GM23338 (cell line): ENCODE data around the gene FBXW8. TPM values are rescaled to one million over a fixed set of nuclear protein-coding genes. Genes with fewer than 3 reads are reported as not detected.

ENCODE experiments used
- ATAC-seq: fragments of 200-7000 bp; cut with Tn5 transposase; 3 replicates; pipeline ENCODE4 v1.9.1; 2020
- DNase-seq: peaks from one replicate; pipeline ENCODE4 v3.0.0-alpha.2; 2015; ENCODE audit warnings: low spot score
- H2AFZ ChIP-seq: fragments of 200-600 bp; sonication (generic); 2 replicates; pipeline ENCODE4 v1.8.0; 2016; ENCODE audit warnings: antibody characterized with exemption, mild to moderate bottlenecking, moderate library complexity
- H3F3A ChIP-seq: fragments of 200-600 bp; sonication (generic); replicated peaks from 2 replicates; pipeline ENCODE4 v1.8.0; 2017; ENCODE audit warnings: antibody characterized with exemption, mixed run types, low read depth
- H3K27ac ChIP-seq: fragments of 200-600 bp; sonication (generic); 2 replicates; pipeline ENCODE4 v1.6.1; 2016; ENCODE audit warnings: low read depth
- H3K27me3 ChIP-seq: fragments of 200-600 bp; sonication (generic); 2 replicates; pipeline ENCODE4 v1.8.0; 2016; ENCODE audit warnings: mild to moderate bottlenecking, mixed run types, moderate library complexity; ENCODE audit not compliant: insufficient read depth
- H3K36me3 ChIP-seq: fragments of 200-600 bp; sonication (generic); 2 replicates; pipeline ENCODE4 v1.8.0; 2016; ENCODE audit warnings: mild to moderate bottlenecking; ENCODE audit not compliant: insufficient read depth
- H3K4me1 ChIP-seq: fragments of 200-600 bp; sonication (generic); 2 replicates; pipeline ENCODE4 v1.8.0; 2016; ENCODE audit warnings: mild to moderate bottlenecking, moderate library complexity; ENCODE audit not compliant: insufficient read depth
- H3K4me2 ChIP-seq: fragments of 200-600 bp; sonication (generic); 2 replicates; pipeline ENCODE4 v1.7.1; 2017; ENCODE audit warnings: mixed run types
- H3K4me3 ChIP-seq: fragments of 200-600 bp; sonication (generic); 2 replicates; pipeline ENCODE4 v1.6.1; 2016; ENCODE audit warnings: mixed run types
- H3K79me2 ChIP-seq: fragments of 200-600 bp; sonication (generic); replicated peaks from 2 replicates; pipeline ENCODE4 v1.8.0; 2017; ENCODE audit warnings: mild to moderate bottlenecking; ENCODE audit not compliant: insufficient read depth
- H3K9me2 ChIP-seq: fragments of 200-600 bp; sonication (generic); 2 replicates; pipeline ENCODE4 v1.8.0; 2017; ENCODE audit not compliant: insufficient read depth
- H4K20me1 ChIP-seq: fragments of 200-600 bp; sonication (generic); replicated peaks from 2 replicates; pipeline ENCODE4 v1.8.0; 2017; ENCODE audit warnings: mild to moderate bottlenecking; ENCODE audit not compliant: insufficient read depth
- H3K27ac Mint-ChIP-seq: 2 replicates; pipeline ENCODE4 v1.8.0; 2020; ENCODE audit warnings: inconsistent platforms, mild to moderate bottlenecking, moderate library complexity, mixed read lengths
- H3K27me3 Mint-ChIP-seq: 3 replicates; pipeline ENCODE4 v1.8.0; 2022; ENCODE audit warnings: low read depth, mild to moderate bottlenecking, moderate library complexity, mixed read lengths, inconsistent platforms; ENCODE audit not compliant: insufficient read depth, poor library complexity
- H3K36me3 Mint-ChIP-seq: 3 replicates; pipeline ENCODE4 v1.8.0; 2021; ENCODE audit warnings: low read depth, mild to moderate bottlenecking, inconsistent platforms, moderate library complexity, mixed read lengths
- H3K4me1 Mint-ChIP-seq: 3 replicates; pipeline ENCODE4 v1.8.0; 2020; ENCODE audit warnings: mild to moderate bottlenecking, inconsistent platforms, mixed read lengths
- H3K4me3 Mint-ChIP-seq: 3 replicates; pipeline ENCODE4 v1.8.0; 2021; ENCODE audit warnings: moderate library complexity, mild to moderate bottlenecking, inconsistent platforms, mixed read lengths
- H3K9me3 Mint-ChIP-seq: 3 replicates; pipeline ENCODE4 v1.8.0; 2020; ENCODE audit warnings: moderate library complexity, mild to moderate bottlenecking, inconsistent platforms, mixed read lengths
- EZH2 ChIP-seq: fragments of 200-600 bp; sonication (generic); IDR thresholded peaks from one replicate; pipeline ENCODE4 v1.8.0; 2017; ENCODE audit warnings: antibody characterized with exemption, mild to moderate bottlenecking, low read depth; ENCODE audit not compliant: unreplicated experiment
- JUNB ChIP-seq: IDR thresholded peaks from one replicate; pipeline ENCODE4 v1.6.1; 2016; ENCODE audit warnings: antibody characterized with exemption; ENCODE audit not compliant: unreplicated experiment
- POLR2AphosphoS5 ChIP-seq: IDR thresholded peaks from 2 replicates; pipeline ENCODE4 v1.6.1; 2016; ENCODE audit warnings: antibody characterized with exemption, low read depth
- STAT1 ChIP-seq: IDR thresholded peaks from one replicate; pipeline ENCODE4 v1.6.1; 2016; ENCODE audit warnings: antibody characterized with exemption; ENCODE audit not compliant: unreplicated experiment
- ZNF114 ChIP-seq: fragments of 250-450 bp; sonication (Bioruptor Pico); IDR thresholded peaks from 2 replicates; pipeline ENCODE4 v1.5.0; 2020; ENCODE audit warnings: mild to moderate bottlenecking, moderate library complexity
- polyA plus RNA-seq: library from polyadenylated mRNA; unstranded; fragments of >200 nt; fragmentation: Nextera tagmentation; extraction: Ambion mirVana; gene quantifications from 2 replicates; pipeline ENCODE4 v1.2.1, GENCODE V29; 2016
- total RNA-seq: library from RNA; depleted of rRNA; stranded (reverse); fragments of >200 nt; shearing (Covaris generic); gene quantifications from 2 replicates; pipeline ENCODE4 v1.2.3, GENCODE V29; 2014
- TF ChIP-seq, protein P1 (sequence below): IDR thresholded peaks from one replicate; pipeline ENCODE4 v1.6.1; 2018; ENCODE audit warnings: antibody characterized with exemption; ENCODE audit not compliant: unreplicated experiment
- TF ChIP-seq, protein P2 (sequence below), 2 experiments: fragments of 200-600 bp in 1 of 2; sonication (generic) in 1 of 2; conservative IDR thresholded peaks; 2 replicates each; pipeline versions ENCODE4 v1.5.1 to v1.6.1; 2016 to 2017; ENCODE audit warnings: antibody characterized with exemption in 2 of 2, low read depth in 2 of 2, mild to moderate bottlenecking in 2 of 2, moderate library complexity in 1 of 2
- TF ChIP-seq, protein P3 (sequence below): IDR thresholded peaks from 2 replicates; pipeline ENCODE4 v1.6.1; 2016; ENCODE audit warnings: antibody characterized with exemption

Gene FBXW8
- total and polyA plus RNA-seq, 2 experiments from 2014 or later: 4.6 to 13.9 TPM

- TF ChIP-seq, protein P1, sequence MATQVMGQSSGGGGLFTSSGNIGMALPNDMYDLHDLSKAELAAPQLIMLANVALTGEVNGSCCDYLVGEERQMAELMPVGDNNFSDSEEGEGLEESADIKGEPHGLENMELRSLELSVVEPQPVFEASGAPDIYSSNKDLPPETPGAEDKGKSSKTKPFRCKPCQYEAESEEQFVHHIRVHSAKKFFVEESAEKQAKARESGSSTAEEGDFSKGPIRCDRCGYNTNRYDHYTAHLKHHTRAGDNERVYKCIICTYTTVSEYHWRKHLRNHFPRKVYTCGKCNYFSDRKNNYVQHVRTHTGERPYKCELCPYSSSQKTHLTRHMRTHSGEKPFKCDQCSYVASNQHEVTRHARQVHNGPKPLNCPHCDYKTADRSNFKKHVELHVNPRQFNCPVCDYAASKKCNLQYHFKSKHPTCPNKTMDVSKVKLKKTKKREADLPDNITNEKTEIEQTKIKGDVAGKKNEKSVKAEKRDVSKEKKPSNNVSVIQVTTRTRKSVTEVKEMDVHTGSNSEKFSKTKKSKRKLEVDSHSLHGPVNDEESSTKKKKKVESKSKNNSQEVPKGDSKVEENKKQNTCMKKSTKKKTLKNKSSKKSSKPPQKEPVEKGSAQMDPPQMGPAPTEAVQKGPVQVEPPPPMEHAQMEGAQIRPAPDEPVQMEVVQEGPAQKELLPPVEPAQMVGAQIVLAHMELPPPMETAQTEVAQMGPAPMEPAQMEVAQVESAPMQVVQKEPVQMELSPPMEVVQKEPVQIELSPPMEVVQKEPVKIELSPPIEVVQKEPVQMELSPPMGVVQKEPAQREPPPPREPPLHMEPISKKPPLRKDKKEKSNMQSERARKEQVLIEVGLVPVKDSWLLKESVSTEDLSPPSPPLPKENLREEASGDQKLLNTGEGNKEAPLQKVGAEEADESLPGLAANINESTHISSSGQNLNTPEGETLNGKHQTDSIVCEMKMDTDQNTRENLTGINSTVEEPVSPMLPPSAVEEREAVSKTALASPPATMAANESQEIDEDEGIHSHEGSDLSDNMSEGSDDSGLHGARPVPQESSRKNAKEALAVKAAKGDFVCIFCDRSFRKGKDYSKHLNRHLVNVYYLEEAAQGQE: no peak
- TF ChIP-seq, protein P2, sequence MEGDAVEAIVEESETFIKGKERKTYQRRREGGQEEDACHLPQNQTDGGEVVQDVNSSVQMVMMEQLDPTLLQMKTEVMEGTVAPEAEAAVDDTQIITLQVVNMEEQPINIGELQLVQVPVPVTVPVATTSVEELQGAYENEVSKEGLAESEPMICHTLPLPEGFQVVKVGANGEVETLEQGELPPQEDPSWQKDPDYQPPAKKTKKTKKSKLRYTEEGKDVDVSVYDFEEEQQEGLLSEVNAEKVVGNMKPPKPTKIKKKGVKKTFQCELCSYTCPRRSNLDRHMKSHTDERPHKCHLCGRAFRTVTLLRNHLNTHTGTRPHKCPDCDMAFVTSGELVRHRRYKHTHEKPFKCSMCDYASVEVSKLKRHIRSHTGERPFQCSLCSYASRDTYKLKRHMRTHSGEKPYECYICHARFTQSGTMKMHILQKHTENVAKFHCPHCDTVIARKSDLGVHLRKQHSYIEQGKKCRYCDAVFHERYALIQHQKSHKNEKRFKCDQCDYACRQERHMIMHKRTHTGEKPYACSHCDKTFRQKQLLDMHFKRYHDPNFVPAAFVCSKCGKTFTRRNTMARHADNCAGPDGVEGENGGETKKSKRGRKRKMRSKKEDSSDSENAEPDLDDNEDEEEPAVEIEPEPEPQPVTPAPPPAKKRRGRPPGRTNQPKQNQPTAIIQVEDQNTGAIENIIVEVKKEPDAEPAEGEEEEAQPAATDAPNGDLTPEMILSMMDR (conservative IDR thresholded peaks at IDR 0.05; ENCODE audit: low read depth in 2 of 2): no peak
- TF ChIP-seq STAT1 (no peak), ZNF114 (CRISPR knock-in tag) (no peak), JUNB (no peak), EZH2 (no peak)
These were observed 117.5 kb downstream of the FBXW8 start (continued) for GRCh38 chr12:117028254-117028653.

GRCh38 chr12:117030187-117030900 is 119.6 kb downstream of the FBXW8 start:
- peaks cover 18% of the 10 kb centered on the region for H3K36me3 Mint-ChIP-seq
- Histone ChIP-seq H3K36me3 (no peaks in the 10 kb centered on the region; the same call in 1 of the 2 replicates), H4K20me1 (no peaks in the 10 kb centered on the region), H3K27me3 (no peaks in the 10 kb centered on the region), H3K27ac (peak overlapping the region; percentile 19; the same call in 1 of the 2 replicates), H3K4me1 (no peaks in the 10 kb centered on the region), H3K4me2 (no peak overlapping the region), H3F3A (peaks cover 10% of the 10 kb centered on the region; the same call in 1 of the 2 replicates), H3K79me2 (no peaks in the 10 kb centered on the region), H3K4me3 (no peak overlapping the region), H2AFZ (no peak overlapping the region), H3K9me2 (no peaks in the 10 kb centered on the region)
- peaks cover 26% of the 10 kb centered on the region for H3K4me1 Mint-ChIP-seq
- H3K27me3 Mint-ChIP-seq: peaks cover 7% of the 10 kb centered on the region
- no peaks in the 10 kb centered on the region; the same call in 2 of the 3 replicates for H3K9me3 Mint-ChIP-seq
- DNase-seq (no peak), ATAC-seq (no peak)
- TF ChIP-seq ZNF114 (CRISPR knock-in tag): no peak
- TF ChIP-seq JUNB: no peak
- TF ChIP-seq, protein P3, sequence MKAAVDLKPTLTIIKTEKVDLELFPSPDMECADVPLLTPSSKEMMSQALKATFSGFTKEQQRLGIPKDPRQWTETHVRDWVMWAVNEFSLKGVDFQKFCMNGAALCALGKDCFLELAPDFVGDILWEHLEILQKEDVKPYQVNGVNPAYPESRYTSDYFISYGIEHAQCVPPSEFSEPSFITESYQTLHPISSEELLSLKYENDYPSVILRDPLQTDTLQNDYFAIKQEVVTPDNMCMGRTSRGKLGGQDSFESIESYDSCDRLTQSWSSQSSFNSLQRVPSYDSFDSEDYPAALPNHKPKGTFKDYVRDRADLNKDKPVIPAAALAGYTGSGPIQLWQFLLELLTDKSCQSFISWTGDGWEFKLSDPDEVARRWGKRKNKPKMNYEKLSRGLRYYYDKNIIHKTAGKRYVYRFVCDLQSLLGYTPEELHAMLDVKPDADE: no peak
- no peak for TF ChIP-seq EZH2
- TF ChIP-seq POLR2AphosphoS5: no peak
- no peak overlapping the region for H3K27ac Mint-ChIP-seq
- no peak overlapping the region for H3K4me3 Mint-ChIP-seq
